ACC112 (cell line): ENCODE measurements around the gene SRPRB.

ENCODE experiments used
- H2AFZ ChIP-seq: fragments of 200-600 bp; sonication (generic); one replicate; pipeline ENCODE4 v1.6.0; 2017; ENCODE audit warnings: antibody characterized with exemption, low read length; ENCODE audit not compliant: unreplicated experiment
- H3K27ac ChIP-seq: fragments of 200-600 bp; sonication (generic); 2 replicates; pipeline ENCODE4 v1.5.1; 2014; ENCODE audit warnings: low read depth, mild to moderate bottlenecking, antibody characterized with exemption, low read length, moderate library complexity
- H3K27me3 ChIP-seq: fragments of 200-600 bp; sonication (generic); 2 replicates; pipeline ENCODE4 v1.6.1; 2014; ENCODE audit warnings: mild to moderate bottlenecking, antibody characterized with exemption, low read length, moderate library complexity, mixed read lengths; ENCODE audit not compliant: insufficient read depth
- H3K36me3 ChIP-seq: fragments of 200-600 bp; sonication (generic); 2 replicates; pipeline ENCODE4 v1.6.1; 2016; ENCODE audit warnings: mild to moderate bottlenecking, antibody characterized with exemption, low read length, moderate library complexity, mixed read lengths; ENCODE audit not compliant: insufficient read depth
- H3K4me1 ChIP-seq: fragments of 200-600 bp; sonication (generic); one replicate; pipeline ENCODE4 v1.6.1; 2016; ENCODE audit warnings: low read length, mixed read lengths; ENCODE audit not compliant: insufficient read depth, unreplicated experiment, control insufficient read depth
- H3K4me3 ChIP-seq: fragments of 200-600 bp; sonication (generic); 2 replicates; pipeline ENCODE4 v1.5.1; 2014; ENCODE audit warnings: mild to moderate bottlenecking, low read depth, low read length
- H3K79me2 ChIP-seq: fragments of 200-600 bp; sonication (generic); one replicate; pipeline ENCODE4 v1.6.0; 2016; ENCODE audit warnings: low read length; ENCODE audit not compliant: control insufficient read depth, unreplicated experiment, insufficient read depth

The SRPRB gene

DNA sequence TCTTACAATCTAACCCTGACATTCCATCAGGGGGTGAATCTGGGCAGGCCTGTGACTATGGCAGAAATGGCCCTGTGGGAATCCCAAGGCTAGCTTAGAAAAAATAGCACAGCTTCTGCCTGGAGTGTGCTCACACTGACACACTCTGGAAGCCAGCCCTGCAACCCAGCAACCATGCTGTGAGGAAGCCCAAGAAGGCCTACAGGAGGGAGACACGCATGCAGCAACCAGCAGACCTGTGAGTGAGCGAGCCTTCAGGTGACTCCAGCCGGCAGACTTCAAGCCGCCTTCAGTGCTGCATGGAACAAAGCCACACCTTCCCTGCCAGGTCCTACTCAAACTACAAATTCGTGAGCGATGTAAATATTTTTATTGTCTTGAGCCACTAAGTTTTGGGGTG, 64.0 kb downstream of the SRPRB start:
- H3K36me3 ChIP-seq: no peaks in the 10 kb centered on the region
- H3K4me1 ChIP-seq: peaks cover 3% of the 10 kb centered on the region
- no peak overlapping the region for H3K4me3 ChIP-seq
- no peaks in the 10 kb centered on the region for H3K79me2 ChIP-seq
- no peaks in the 10 kb centered on the region for H3K27me3 ChIP-seq
- H3K27ac ChIP-seq: no peak overlapping the region
- no peak overlapping the region for H2AFZ ChIP-seq

GRCh38 chr3:133870822-133871221, 65.2 kb downstream of the SRPRB start:
- Histone ChIP-seq H3K79me2 (no peaks in the 10 kb centered on the region), H3K4me3 (no peak overlapping the region), H3K27me3 (no peaks in the 10 kb centered on the region), H3K27ac (no peak overlapping the region), H3K36me3 (no peaks in the 10 kb centered on the region), H2AFZ (no peak overlapping the region), H3K4me1 (peaks cover 3% of the 10 kb centered on the region)
